GM08714 (cell line): ENCODE data around the gene ELFN2.

ENCODE experiments used
- H3K4me3 ChIP-seq: fragments of 200-500 bp; sonication (Bioruptor generic); 2 replicates; pipeline ENCODE4 v1.5.1; 2014; ENCODE audit warnings: mild to moderate bottlenecking, low read length, inconsistent platforms
- ZNF274 ChIP-seq: IDR thresholded peaks from 2 replicates; pipeline ENCODE4 v1.6.1; 2012; ENCODE audit warnings: mild to moderate bottlenecking, low read depth, low read length

ELFN2 gene

DNA sequence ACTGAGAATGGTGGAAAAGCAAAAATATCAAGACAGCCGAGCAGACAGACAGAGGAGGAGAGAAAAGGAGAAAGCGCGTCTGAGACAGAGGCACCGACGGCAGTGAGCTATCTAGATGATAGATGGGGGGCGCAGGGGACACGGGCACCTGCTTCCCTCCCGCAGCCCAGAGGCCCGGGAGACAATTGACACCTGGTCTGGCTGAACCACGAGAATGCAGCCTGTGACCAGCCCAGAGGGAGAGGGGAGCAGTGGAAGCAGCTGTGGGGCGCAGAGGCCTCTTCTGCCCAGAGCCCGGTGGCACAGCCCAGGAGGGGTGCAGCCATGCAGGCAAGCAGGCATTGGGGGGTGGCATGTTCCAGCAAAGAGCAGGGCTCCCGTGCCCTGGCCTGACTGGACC lies 48.2 kb downstream of the ELFN2 start:
- no peak for TF ChIP-seq ZNF274

DNA sequence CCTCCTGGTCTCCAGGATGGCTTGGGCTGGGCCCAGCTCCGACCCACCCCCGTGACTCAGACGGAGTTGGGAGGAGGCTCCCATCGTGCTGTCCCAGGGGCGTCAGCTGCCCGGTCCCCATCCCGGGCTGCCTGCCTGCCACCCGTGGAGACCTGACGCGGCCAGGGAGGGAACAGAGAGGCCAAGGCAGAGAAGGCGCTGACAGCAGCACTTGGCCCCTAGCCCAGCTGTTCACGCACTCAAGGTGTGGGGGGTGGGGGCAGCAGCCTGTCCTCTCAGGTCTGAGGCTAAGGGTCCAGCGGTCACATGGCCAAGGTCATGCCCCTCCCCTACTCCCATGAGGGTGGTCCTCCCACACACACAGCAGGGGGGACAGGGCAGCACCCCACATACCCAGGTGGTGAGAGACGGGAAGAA lies 48.6 kb downstream of the ELFN2 start:
- no peak for TF ChIP-seq ZNF274
- no peak overlapping the region for H3K4me3 ChIP-seq

More for the DNA sequence above, 48.2 kb downstream of the ELFN2 start:
- no peak overlapping the region for H3K4me3 ChIP-seq

- TF ChIP-seq ZNF274 = no peak
- no peak overlapping the region for H3K4me3 ChIP-seq
Observed at GRCh38 chr22:37377927-37378326, 49.4 kb downstream of the ELFN2 start.

DNA sequence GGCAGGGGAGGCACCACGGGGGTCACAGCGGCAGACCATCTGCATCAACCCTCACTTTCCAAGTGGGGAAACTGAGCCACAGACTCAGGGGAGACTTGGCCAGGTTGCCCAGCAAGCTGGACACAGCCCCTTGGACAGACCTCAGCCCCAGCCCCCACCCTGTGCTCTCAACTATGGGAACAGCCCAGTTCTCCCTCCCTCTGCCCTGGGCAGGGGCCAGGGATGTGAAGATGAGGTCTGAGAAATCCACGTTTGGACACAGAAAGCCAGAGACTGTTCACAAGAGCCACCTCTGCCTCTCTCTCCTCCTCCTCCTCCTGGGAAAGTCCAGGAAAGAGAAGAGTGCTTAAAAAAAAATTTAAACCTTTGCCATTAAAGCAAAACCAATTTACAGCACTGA lies 50.1 kb downstream of the ELFN2 start:
- TF ChIP-seq ZNF274 = no peak

DNA sequence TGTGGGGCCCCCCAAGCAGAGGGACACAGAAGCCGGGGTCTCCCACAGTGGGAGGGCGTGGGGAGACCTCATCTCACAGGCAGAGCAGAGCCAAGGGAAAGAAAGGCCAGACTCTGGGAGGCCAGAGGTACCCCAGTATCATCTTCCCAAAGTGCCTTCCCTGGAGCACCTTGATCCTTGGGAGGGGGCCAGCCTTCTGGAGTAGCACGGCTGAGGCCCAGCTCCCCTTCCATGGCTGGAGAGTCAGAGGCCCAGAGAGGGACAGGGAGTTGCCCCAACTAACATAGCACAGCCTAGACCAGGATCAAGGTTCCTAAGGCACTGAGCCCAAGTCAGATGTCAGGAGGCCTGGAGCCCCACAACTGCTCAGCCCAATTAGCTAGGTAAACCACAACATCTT lies 50.6 kb downstream of the ELFN2 start:
- no peak for TF ChIP-seq ZNF274
- H3K4me3 ChIP-seq = no peak overlapping the region

More for the DNA sequence above, 50.1 kb downstream of the ELFN2 start:
- H3K4me3 ChIP-seq = no peak overlapping the region

- no peak for TF ChIP-seq ZNF274
- H3K4me3 ChIP-seq = no peak overlapping the region
Observed at GRCh38 chr22:37375801-37376200, 51.5 kb downstream of the ELFN2 start.

DNA sequence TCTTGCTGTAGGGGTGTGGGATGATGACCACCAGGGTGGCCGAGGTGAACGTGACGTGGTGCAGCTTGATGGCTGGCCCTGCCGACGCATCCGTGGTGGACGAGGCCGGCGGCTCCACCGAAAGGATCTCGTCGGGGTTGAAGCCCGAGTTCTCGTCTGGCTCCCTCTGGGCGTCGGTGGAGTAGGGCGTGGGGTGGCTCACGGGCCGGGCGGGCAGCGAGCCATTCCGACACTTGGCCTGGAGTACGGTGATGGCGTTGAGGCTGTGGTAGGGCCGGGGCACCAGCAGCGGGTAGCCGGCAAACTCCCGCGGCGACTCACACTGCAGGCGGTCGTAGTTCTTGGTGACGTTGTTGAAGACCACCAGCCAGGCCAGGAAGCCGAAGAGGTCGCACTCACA lies 52.7 kb downstream of the ELFN2 start:
- no peak overlapping the region for H3K4me3 ChIP-seq
- TF ChIP-seq ZNF274 = no peak

DNA sequence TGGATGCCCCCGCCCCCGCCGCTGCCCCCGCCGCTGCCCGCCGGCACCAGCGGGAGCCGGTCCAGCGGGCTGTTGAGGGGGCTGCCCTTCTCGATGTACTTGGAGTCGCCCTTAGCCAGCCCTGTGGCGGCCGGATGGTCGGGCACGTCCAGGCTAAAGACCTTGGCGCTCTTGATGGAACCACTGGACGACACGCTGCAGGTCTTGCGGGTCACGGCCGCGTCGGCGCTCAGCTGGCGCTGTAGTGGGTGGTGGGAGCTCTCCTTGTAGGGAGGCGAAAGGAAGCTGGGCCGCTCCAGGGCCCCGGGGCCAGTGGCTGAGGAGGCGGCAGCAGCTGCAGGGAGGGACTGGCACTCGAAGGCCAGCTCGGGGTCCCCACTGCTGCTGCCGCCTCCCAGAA lies 53.8 kb downstream of the ELFN2 start:
- H3K4me3 ChIP-seq = no peak overlapping the region
- TF ChIP-seq ZNF274 = no peak

GRCh38 chr22:37371911-37372310 lies 55.4 kb downstream of the ELFN2 start:
- H3K4me3 ChIP-seq = no peak overlapping the region
- TF ChIP-seq ZNF274 = no peak

- H3K4me3 ChIP-seq = no peak overlapping the region
- no peak for TF ChIP-seq ZNF274
Observed at GRCh38 chr22:37371491-37371890, 55.8 kb downstream of the ELFN2 start.

DNA sequence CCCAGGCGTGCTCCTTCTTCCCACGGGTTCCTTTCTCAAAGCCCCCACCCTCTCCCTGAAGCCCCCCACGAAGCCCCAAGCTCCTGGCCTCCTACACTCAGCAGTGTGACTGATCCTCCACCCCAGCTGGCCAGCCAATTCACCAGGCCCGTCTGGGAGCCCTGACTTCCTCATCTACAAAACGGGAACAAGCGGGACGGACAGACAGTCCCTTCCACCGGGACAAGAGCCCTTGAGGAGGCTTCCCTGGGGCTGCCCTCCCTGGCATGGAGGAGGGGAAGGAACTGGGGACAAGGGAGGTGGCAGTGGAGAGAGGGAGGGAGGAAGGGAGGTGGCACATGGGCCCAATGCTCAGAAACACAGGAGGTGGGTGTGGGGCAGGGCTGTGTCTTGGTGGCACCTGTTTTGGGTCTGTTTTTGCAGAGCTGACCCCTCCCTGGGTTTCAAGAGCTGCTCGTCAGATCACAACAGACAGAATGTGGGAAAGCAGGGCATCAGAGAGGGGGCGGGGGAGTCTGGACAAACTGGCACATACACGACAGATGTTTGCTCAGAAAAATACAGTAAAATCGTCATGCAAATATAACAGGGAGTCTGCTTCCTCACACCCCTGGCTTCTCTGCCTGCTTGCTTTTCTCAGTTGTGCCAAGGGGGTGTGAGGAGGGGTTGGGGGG lies 56.8 kb downstream of the ELFN2 start:
- H3K4me3 ChIP-seq = no peak overlapping the region
- no peak for TF ChIP-seq ZNF274

- no peak for TF ChIP-seq ZNF274
- H3K4me3 ChIP-seq = no peak overlapping the region
Observed at GRCh38 chr22:37369483-37369882, 57.8 kb downstream of the ELFN2 start.

GRCh38 chr22:37368058-37368457 lies 59.2 kb downstream of the ELFN2 start:
- H3K4me3 ChIP-seq = no peak overlapping the region
- no peak for TF ChIP-seq ZNF274

DNA sequence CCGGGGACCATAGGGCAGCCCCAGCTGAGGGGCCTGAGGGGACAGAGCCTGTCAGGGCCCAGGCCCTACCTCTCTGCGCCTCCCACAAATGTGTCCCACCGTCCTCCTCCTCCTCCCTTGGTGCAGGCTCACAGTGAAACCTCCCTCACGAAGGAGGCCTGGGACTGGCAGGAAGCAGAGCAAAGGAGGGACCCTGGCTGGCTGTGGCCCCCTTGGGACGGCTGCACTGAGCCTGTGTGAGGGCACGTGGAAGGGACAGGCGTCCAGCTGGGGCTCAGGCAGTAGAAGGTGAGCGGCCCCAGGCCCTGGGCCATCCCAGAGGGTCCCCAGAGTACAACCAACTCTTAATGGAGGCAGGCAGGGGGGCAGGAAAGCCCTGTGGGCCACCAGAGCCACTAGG lies 60.7 kb downstream of the ELFN2 start:
- TF ChIP-seq ZNF274 = no peak
- H3K4me3 ChIP-seq = no peak overlapping the region

DNA sequence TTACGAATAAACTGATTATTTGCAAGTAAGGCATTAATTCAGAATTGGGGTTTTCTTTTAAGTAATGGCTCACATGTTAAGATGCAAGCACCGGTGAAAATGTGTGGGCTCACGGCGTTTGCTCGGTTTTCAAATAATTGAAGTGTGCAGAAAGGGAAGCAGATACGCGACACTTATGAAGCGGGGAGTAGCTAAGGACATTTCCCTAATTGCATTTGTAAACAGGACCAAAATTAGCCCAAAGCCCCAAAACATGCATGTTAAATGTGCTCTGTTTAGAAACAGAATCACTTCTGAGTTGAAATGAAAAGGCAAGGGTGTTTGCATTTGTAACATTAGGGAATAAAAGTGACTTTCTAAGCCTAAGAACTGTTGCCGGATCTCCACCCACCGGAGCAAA lies 61.3 kb downstream of the ELFN2 start:
- TF ChIP-seq ZNF274 = no peak
- H3K4me3 ChIP-seq = no peak overlapping the region
